H1 (cell line): ENCODE data around the gene PFKFB3. TPM values are rescaled to one million over a fixed set of nuclear protein-coding genes. Genes with fewer than 3 reads are reported as not detected.
A peak's percentile ranks its signal among the peaks of the same experiment; 100 is the strongest.

Experiments used
- ASH2L ChIP-seq: fragments of 200-600, 300-600 bp; sonication (generic); IDR thresholded peaks from one replicate; pipeline ENCODE4 v1.7.1; 2017; ENCODE audit warnings: low read length
- BCL11A ChIP-seq, 2 experiments: IDR thresholded peaks; one replicate each; pipeline ENCODE4 v1.6.1; 2011; ENCODE audit warnings: low read depth in 2 of 2, low read length in 2 of 2, mild to moderate bottlenecking in 2 of 2
- CTBP2 ChIP-seq: IDR thresholded peaks from 2 replicates; pipeline ENCODE4 v1.7.0; 2011; ENCODE audit warnings: borderline replicate concordance, mild to moderate bottlenecking, moderate library complexity, mixed read lengths, low read length; ENCODE audit not compliant: insufficient read depth, insufficient read length
- EP300 ChIP-seq, 2 experiments: IDR thresholded peaks; 1 replicate in 1 of 2; 2 replicates in 1 of 2; pipeline ENCODE4 v1.6.1; 2011 to 2012; ENCODE audit warnings: low read depth in 2 of 2, low read length in 2 of 2, mild to moderate bottlenecking in 2 of 2, borderline replicate concordance in 1 of 2, inconsistent platforms in 1 of 2, moderate library complexity in 1 of 2
- GTF2F1 ChIP-seq: IDR thresholded peaks from 2 replicates; pipeline ENCODE4 v1.6.1; 2012; ENCODE audit warnings: low read depth, low read length, improper control_type of control experiment, borderline replicate concordance
- HDAC2 ChIP-seq, 2 experiments: fragments of 300-600 bp in 1 of 2; sonication (generic) in 1 of 2; IDR thresholded peaks; 2 replicates each; pipeline ENCODE4 v1.6.1; 2011 to 2012; ENCODE audit warnings: low read depth in 2 of 2, low read length in 2 of 2, mild to moderate bottlenecking in 2 of 2, moderate library complexity in 2 of 2, borderline replicate concordance in 1 of 2, inconsistent platforms in 1 of 2
- JUND ChIP-seq: IDR thresholded peaks from 2 replicates; pipeline ENCODE4 v1.6.1; 2011; ENCODE audit warnings: mild to moderate bottlenecking, improper control_type of control experiment, low read length
- MAFK ChIP-seq: IDR thresholded peaks from 2 replicates; pipeline ENCODE4 v1.6.1; 2012; ENCODE audit warnings: low read depth, mild to moderate bottlenecking, improper control_type of control experiment, low read length
- NANOG ChIP-seq: IDR thresholded peaks from 2 replicates; pipeline ENCODE4 v1.6.1; 2011; ENCODE audit warnings: low read length, low read depth, mild to moderate bottlenecking, inconsistent platforms; ENCODE audit not compliant: insufficient read depth, poor library complexity, severe bottlenecking
- POLR2A ChIP-seq, 2 experiments: IDR thresholded peaks; 1 replicate in 1 of 2; 2 replicates in 1 of 2; pipeline ENCODE4 v1.6.1; 2011; ENCODE audit warnings: low read depth in 2 of 2, low read length in 2 of 2, mild to moderate bottlenecking in 2 of 2; ENCODE audit errors: control extremely low read depth in 1 of 2
- POLR2AphosphoS5 ChIP-seq: IDR thresholded peaks from 2 replicates; pipeline ENCODE4 v1.6.1; 2011; ENCODE audit warnings: low read depth, low read length
- SIRT6 ChIP-seq: IDR thresholded peaks from one replicate; pipeline ENCODE4 v1.7.1; 2012; ENCODE audit warnings: low read length, inconsistent platforms
- SP2 ChIP-seq: IDR thresholded peaks from 2 replicates; pipeline ENCODE4 v1.6.1; 2012; ENCODE audit warnings: mild to moderate bottlenecking, low read length, inconsistent platforms
- SP4 ChIP-seq: IDR thresholded peaks from 2 replicates; pipeline ENCODE4 v1.6.1; 2012; ENCODE audit warnings: low read length, inconsistent platforms
- TAF1 ChIP-seq: IDR thresholded peaks from 2 replicates; pipeline ENCODE4 v1.6.1; 2011; ENCODE audit warnings: mild to moderate bottlenecking, low read depth, low read length
- TBP ChIP-seq: IDR thresholded peaks from 2 replicates; pipeline ENCODE4 v1.6.1; 2011; ENCODE audit warnings: low read depth, low read length, improper control_type of control experiment
- TCF12 ChIP-seq: IDR thresholded peaks from 2 replicates; pipeline ENCODE4 v1.6.1; 2011; ENCODE audit warnings: low read depth, mild to moderate bottlenecking, low read length
- polyA plus RNA-seq, 7 experiments: library from polyadenylated mRNA; depleted of rRNA in 3 of 7; stranded (reverse) in 5 of 7; unstranded in 2 of 7; fragments of >200 nt in 5 of 7; fragments of 200-250 nt in 2 of 7; gene quantifications; 1 replicate in 5 of 7; 2 replicates in 1 of 7; 4 replicates in 1 of 7; pipeline versions ENCODE4 v1.2.1 to v1.2.3, GENCODE V29; 2011 to 2013; ENCODE audit warnings: missing spikeins in 2 of 7, mixed read lengths in 2 of 7
- total RNA-seq: library from RNA; stranded (reverse); fragmentation: NEBNext Ultra II Directional; extraction: Animal tissue kit (Norgen Biotek cat#: 25700); gene quantifications from 2 replicates; pipeline ENCODE4 v1.2.1, GENCODE V29; 2021
- TF ChIP-seq, protein P1 (sequence below): IDR thresholded peaks from 2 replicates; pipeline ENCODE4 v1.6.1; 2012; ENCODE audit warnings: inconsistent platforms
- TF ChIP-seq, protein P2 (sequence below), 3 experiments: IDR thresholded peaks; 1 replicate in 2 of 3; 2 replicates in 1 of 3; pipeline versions ENCODE4 v1.5.1 to v1.6.1; 2011; ENCODE audit warnings: low read length in 3 of 3, mild to moderate bottlenecking in 3 of 3, inconsistent platforms in 2 of 3, low read depth in 1 of 3, moderate library complexity in 1 of 3; ENCODE audit not compliant: insufficient read depth in 1 of 3; ENCODE audit errors: control extremely low read depth in 1 of 3
- TF ChIP-seq, protein P3 (sequence below): IDR thresholded peaks from 2 replicates; pipeline ENCODE4 v1.6.1; 2011; ENCODE audit warnings: low read length, improper control_type of control experiment

The PFKFB3 gene
- total and polyA plus RNA-seq, 2 of the 8 experiments (the other 6 are each of a cell fraction or from before 2014, with no cell fraction given) = 15.6 to 32.0 TPM

DNA sequence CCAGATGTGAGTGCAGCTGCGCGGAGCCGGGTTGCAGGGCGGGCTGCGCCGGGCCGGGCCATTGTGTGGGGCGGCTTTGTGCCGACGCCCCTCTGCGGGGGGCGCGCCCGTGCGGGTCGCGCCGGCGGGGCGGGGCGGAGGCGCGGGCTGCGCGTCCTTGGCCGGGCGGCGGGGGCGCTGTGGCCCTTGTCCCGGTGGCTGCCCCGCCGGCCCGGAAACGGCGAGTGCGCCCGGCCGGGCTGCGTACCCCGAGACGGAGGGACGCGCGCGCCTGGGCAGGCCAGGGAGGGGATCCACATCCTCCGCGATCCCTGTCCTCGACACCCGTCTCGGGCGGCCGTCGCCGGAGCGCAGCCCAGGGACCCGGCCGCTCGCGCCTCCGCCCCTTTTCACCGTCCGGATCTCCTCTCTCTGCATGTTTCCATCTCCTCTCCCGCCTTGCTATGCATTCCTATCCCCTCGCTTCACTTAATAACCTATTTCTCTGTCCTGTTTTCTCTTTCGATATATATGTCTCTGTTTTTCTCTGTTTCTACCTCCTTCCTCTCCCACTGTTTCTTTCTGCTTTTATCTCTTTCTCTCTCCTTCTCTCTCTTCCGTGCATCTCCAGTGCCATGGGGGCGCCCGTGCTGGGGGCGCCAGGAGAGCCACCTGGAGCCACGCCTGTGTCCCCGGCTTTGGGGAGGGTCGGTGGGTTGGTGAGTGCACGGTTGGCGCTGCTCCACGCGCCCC lies 765 bp downstream of the PFKFB3 start (continued):
- TF ChIP-seq, protein P1, sequence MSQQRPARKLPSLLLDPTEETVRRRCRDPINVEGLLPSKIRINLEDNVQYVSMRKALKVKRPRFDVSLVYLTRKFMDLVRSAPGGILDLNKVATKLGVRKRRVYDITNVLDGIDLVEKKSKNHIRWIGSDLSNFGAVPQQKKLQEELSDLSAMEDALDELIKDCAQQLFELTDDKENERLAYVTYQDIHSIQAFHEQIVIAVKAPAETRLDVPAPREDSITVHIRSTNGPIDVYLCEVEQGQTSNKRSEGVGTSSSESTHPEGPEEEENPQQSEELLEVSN = no peak
- TF ChIP-seq MAFK (no peak), JUND (no peak), EP300 (IDR thresholded peaks at IDR 0.05; ENCODE audit: borderline replicate concordance in 1 of 2, low read depth in 2 of 2, low read length in 2 of 2) (no peak), SP4 (no peak), CTBP2 (no peak), TAF1 (0 out of 2 replicates have a peak, but pooled peaks have one; percentile 12), HDAC2 (IDR thresholded peaks at IDR 0.05; ENCODE audit: borderline replicate concordance in 1 of 2, low read depth in 2 of 2, low read length in 2 of 2) (no peak), NANOG (no peak), TBP (no peak), ASH2L (peak; percentile 17), POLR2AphosphoS5 (0 out of 2 replicates have a peak, but pooled peaks have one; percentile 44), POLR2A (IDR thresholded peaks at IDR 0.05; ENCODE audit: control extremely low read depth in 1 of 2, low read depth in 2 of 2, low read length in 2 of 2) (no peak), TCF12 (no peak), SP2 (no peak), BCL11A (IDR thresholded peaks at IDR 0.05; ENCODE audit: low read depth in 2 of 2, low read length in 2 of 2) (no peak), GTF2F1 (no peak), SIRT6 (no peak)
- TF ChIP-seq, protein P2, sequence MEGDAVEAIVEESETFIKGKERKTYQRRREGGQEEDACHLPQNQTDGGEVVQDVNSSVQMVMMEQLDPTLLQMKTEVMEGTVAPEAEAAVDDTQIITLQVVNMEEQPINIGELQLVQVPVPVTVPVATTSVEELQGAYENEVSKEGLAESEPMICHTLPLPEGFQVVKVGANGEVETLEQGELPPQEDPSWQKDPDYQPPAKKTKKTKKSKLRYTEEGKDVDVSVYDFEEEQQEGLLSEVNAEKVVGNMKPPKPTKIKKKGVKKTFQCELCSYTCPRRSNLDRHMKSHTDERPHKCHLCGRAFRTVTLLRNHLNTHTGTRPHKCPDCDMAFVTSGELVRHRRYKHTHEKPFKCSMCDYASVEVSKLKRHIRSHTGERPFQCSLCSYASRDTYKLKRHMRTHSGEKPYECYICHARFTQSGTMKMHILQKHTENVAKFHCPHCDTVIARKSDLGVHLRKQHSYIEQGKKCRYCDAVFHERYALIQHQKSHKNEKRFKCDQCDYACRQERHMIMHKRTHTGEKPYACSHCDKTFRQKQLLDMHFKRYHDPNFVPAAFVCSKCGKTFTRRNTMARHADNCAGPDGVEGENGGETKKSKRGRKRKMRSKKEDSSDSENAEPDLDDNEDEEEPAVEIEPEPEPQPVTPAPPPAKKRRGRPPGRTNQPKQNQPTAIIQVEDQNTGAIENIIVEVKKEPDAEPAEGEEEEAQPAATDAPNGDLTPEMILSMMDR (IDR thresholded peaks at IDR 0.05; ENCODE audit: control extremely low read depth in 1 of 3, insufficient read depth in 1 of 3, low read depth in 1 of 3, low read length in 3 of 3) = peak; percentile 42 to 68 (median 56); a peak in 3 of 4 replicates
- TF ChIP-seq, protein P3, sequence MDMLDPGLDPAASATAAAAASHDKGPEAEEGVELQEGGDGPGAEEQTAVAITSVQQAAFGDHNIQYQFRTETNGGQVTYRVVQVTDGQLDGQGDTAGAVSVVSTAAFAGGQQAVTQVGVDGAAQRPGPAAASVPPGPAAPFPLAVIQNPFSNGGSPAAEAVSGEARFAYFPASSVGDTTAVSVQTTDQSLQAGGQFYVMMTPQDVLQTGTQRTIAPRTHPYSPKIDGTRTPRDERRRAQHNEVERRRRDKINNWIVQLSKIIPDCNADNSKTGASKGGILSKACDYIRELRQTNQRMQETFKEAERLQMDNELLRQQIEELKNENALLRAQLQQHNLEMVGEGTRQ = no peak
